Mucosa of descending colon (tissue), 3 donors: ENCODE results near the gene C19orf25. TPM values are rescaled to one million over a fixed set of nuclear protein-coding genes. Genes with fewer than 3 reads are reported as not detected.

Experiments
- ATAC-seq: fragments of 200-7000 bp; cut with Tn5 transposase; one replicate; pipeline ENCODE4 v1.9.1; 2020; ENCODE audit warnings: mild to moderate bottlenecking, moderate library complexity
- DNase-seq, 3 donors: peaks; one replicate each; pipeline ENCODE4 v3.0.0-alpha.2; 2020
- H3K36me3 ChIP-seq: fragments of 200-600 bp; one replicate; pipeline ENCODE4 v1.8.0; 2021; ENCODE audit warnings: low read depth, mild to moderate bottlenecking
- H3K4me1 ChIP-seq: fragments of 200-600 bp; one replicate; pipeline ENCODE4 v1.8.0; 2021; ENCODE audit warnings: low read depth, mild to moderate bottlenecking
- H3K4me3 ChIP-seq: fragments of 200-600 bp; one replicate; pipeline ENCODE4 v1.8.0; 2021; ENCODE audit warnings: mild to moderate bottlenecking
- H3K9me3 ChIP-seq: fragments of 200-600 bp; one replicate; pipeline ENCODE4 v1.8.0; 2021; ENCODE audit warnings: mild to moderate bottlenecking
- CTCF ChIP-seq: fragments of 200-600 bp; IDR thresholded peaks from one replicate; pipeline ENCODE4 v1.8.0; 2022; ENCODE audit warnings: antibody characterized with exemption, mild to moderate bottlenecking
- intact Hi-C, 2 donors: fragments of 100-400 bp; cut with DNase I in 1 of 2; cut with micrococcal nuclease in 1 of 2; formaldehyde crosslinking; loops; one replicate each; pipeline versions ENCODE4 v1.11.0 to v1.11.1; 2022; cut with DNase I, micrococcal nuclease
- total RNA-seq, 3 donors: library from RNA; stranded (reverse); fragmentation: NEBNext Ultra II Directional in 2 of 3; extraction: Animal tissue kit (Norgen Biotek cat#: 25700) in 2 of 3; gene quantifications; one replicate each; pipeline versions ENCODE4 v1.2.1 to v1.2.4, GENCODE V29; 2021 to 2023
- donor health status: DM: no; HTN: no; CAD: no; lungs with moderate emphysema.
- donor health status: DM: no; HTN: no; CAD: no.
- donor health status: DM: no; HTN: yes; CAD: no.

C19orf25 gene
- total RNA-seq, 3 donors from 2014 or later, result 36.7 to 48.9 (median 38.1) TPM

GRCh38 chr19:1451916-1452801 lies 26.9 kb downstream of the C19orf25 start:
- Histone ChIP-seq H3K36me3 (no peaks in the 10 kb centered on the region), H3K4me3 (no peak overlapping the region), H3K4me1 (peaks cover 21% of the 10 kb centered on the region), H3K9me3 (no peaks in the 10 kb centered on the region)
- TF ChIP-seq CTCF, result no peak
- no peak for ATAC-seq
- intact Hi-C loops, result no loop called here
- DNase-seq, result no peak

DNA sequence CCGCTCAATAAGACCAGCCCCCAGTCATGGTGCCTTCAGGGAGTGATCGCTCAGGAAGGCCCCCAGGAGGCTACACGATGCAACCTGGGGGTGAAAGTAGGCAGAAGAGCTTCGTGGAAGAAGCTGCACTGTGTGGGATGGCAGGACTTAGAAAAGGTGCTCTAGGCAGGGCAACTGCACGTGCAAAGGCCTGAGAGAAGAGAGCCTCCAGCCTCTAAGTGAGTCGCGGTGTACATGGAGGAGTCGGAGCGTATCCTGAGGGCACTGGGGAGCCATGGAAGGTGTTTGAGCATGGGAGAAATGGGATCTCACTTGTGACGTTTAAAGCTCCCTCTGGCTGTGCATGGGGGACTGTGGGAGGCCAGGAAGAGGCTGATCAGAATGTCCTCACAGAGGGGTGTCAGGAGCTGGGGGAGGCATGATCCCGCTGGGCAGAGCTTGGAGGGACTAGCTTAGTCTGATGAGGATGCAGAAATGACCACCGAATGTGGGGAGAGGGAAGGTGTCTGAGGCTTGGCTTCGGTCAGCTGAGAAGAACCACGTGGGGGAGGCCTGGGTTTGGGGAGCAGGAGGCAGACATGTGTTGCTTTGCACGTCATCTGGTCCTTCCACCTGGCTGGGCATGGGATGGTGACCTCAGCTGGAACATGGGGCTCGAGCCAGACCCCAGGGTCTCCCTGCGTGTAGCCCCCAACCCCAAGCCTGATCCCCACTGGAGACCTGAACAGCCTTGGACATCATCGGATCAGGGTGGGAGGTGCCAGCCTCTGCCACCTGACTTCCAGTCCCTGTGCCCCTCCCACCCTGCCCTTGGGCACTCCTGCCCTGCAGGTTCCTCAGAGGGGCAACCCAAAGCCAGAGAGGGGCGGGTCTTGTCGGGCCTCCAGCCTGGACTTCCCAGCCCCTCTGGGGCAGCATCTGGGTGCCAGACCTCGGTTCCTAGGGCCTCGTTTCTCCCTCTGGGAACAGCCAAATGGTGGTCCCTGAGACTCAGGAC lies 28.0 kb downstream of the C19orf25 start:
- Histone ChIP-seq H3K4me3 (no peak overlapping the region), H3K9me3 (no peaks in the 10 kb centered on the region), H3K36me3 (no peaks in the 10 kb centered on the region), H3K4me1 (peaks cover 18% of the 10 kb centered on the region)
- ATAC-seq (no peak), DNase-seq (no peak)
- intact Hi-C loops, result no loop called here
- no peak for TF ChIP-seq CTCF

DNA sequence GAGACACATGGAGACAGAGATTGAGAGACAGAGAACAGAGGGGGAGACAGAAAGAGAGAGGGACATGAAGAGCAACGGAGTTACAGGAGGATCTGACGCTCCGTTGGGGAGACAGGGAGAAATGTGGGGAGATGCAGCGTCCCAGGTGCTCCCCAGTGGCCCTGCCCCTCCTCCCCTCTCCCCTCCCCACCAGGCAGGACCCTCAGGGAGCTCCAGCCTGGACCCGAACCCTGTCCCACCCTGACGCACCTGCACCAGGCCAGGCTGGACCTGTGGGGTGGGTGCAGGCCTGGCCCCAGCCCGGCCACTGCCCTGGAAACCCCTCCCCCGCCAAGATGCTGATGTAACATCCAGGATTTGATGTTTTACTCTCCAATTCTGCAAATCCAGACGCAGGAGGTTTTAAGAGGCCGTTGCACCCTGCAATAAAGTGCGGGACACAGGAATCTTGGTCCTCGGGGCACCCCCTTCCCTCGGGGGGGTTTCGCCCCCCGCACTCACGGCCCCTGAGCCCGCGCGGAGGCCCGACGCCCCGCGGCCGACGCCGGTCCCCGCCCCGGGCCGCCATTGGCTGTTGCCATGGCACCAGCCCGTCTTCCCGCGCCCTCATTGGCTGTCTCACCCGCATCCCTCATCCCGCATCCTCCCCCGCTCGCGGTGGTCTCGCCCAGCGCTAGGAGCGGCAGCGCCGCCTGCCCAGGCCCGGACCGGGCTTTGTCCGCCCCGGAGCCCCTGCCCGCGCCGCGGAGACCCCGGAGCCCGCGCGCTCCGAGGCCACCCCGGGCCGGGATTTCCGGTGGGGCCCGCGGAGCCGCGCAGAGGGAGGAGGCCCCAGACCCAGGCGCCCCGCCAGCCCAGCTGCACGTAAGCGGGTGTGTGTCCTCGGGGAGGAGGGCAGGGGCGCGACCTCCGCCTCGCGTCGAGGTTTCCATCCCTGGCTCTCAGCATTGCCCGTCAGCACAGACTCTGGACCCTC lies 29.3 kb downstream of the C19orf25 start, which contains the start of gene APC2:
Gene APC2 (plus strand): TSS at position 655 of the 976 bp plus-strand sequence. CDS start 2,881 bp downstream, outside the sequence.
- DNase-seq (no peak), ATAC-seq (no peak)
- no peaks in the 10 kb centered on the region for H3K36me3 ChIP-seq
- no peak for TF ChIP-seq CTCF
- no peaks in the 10 kb centered on the region for H3K9me3 ChIP-seq
- intact Hi-C loops, result no loop called here
- no peak within 1 kb of the TSS for H3K4me3 ChIP-seq
- peaks cover 18% of the 10 kb centered on the region for H3K4me1 ChIP-seq

GRCh38 chr19:1447944-1448343 lies 31.1 kb downstream of the C19orf25 start:
- Histone ChIP-seq H3K4me3 (no peak overlapping the region), H3K4me1 (peaks cover 15% of the 10 kb centered on the region), H3K36me3 (no peaks in the 10 kb centered on the region), H3K9me3 (no peaks in the 10 kb centered on the region)
- no peak for DNase-seq
- intact Hi-C loops, result no loop called here
- ATAC-seq, result no peak
- TF ChIP-seq CTCF, result no peak

GRCh38 chr19:1447504-1447903 lies 31.5 kb downstream of the C19orf25 start:
- no peaks in the 10 kb centered on the region for H3K36me3 ChIP-seq
- peaks cover 15% of the 10 kb centered on the region for H3K4me1 ChIP-seq
- no peak for TF ChIP-seq CTCF
- DNase-seq (no peak), ATAC-seq (no peak)
- H3K4me3 ChIP-seq, result no peak overlapping the region
- no peaks in the 10 kb centered on the region for H3K9me3 ChIP-seq
- intact Hi-C loops, result no loop called here
